Upper lobe of left lung (tissue), 4 donors: Measurements from ENCODE around the gene DEPDC5.

ENCODE experiments used
- CTCF ChIP-seq, 6 experiments: fragments of 450-650 bp in 4 of 6; fragments of 200-600 bp in 2 of 6; sonication (generic) in 2 of 6; IDR thresholded peaks; one replicate each; pipeline ENCODE4 v1.5.1; 2016 to 2019; ENCODE audit warnings: antibody characterized with exemption in 6 of 6
- POLR2AphosphoS5 ChIP-seq, 2 donors: sonication (generic); formaldehyde crosslinking; IDR thresholded peaks; one replicate each; pipeline ENCODE4 v1.5.1; 2017; ENCODE audit warnings: antibody characterized with exemption in 2 of 2

DNA sequence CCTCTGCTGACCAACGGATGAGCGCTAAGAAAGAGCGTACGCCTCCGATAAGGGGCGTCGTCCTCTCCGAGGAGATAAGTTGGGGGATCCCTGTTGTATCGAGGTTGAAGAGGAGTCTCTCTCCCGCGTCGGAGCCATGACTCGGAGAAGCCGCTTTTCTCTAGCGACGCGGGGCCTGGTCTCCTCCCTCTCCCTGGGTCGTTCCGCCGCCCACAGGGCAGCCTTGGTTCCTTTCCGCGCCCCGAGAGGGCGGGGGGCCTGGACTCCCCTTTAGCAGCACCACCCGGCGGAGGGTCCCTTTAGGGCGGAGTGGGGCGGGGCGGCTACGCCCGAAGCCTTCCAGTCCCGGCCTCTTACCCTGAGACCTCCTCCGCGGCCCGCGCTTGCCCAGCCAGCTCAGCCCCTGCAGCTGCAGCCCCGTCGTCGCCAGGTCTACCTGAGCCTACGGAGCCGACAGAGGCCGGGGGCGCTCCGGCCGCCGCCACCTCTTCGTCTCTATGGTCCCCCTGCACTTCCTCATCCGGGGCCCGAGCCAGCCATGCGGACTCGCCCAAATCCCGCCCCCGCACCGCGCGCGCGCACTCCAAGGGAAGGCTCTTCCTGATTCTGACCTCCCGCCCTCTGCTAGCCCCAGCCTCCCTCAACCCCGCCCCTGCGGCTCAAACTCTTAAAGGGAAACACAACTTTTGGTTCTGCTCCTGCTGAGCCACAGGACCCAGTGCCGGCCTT is 4.0 kb upstream of the DEPDC5 start, which contains the start of gene PRR14L:
- peak in 2 of 6 experiments; percentile 34 to 35 for TF ChIP-seq CTCF (IDR thresholded peaks at IDR 0.05)
- TF ChIP-seq POLR2AphosphoS5 (IDR thresholded peaks at IDR 0.05) = peak; percentile 90 to 94
